Activated CD8-positive, alpha-beta memory T cell treated with anti-CD3 and anti-CD28 coated beads for 48 hours (primary cell): ENCODE results near the gene LAMB3.

Experiments used
- DNase-seq, 3 experiments: peaks; one replicate each; pipeline ENCODE4 v3.0.0-alpha.2; 2020; ENCODE audit warnings: low read depth in 2 of 3, low spot score in 2 of 3

LAMB3 gene

GRCh38 chr1:209662879-209663327 lies 10.7 kb upstream of the LAMB3 start:
- DNase-seq: no peak

GRCh38 chr1:209661071-209661470 lies 8.8 kb upstream of the LAMB3 start:
- no peak for DNase-seq

GRCh38 chr1:209659909-209660308 lies 7.7 kb upstream of the LAMB3 start:
- no peak for DNase-seq

GRCh38 chr1:209657918-209658317 lies 5.7 kb upstream of the LAMB3 start:
- DNase-seq: no peak

GRCh38 chr1:209657140-209657879 lies 5.1 kb upstream of the LAMB3 start:
- DNase-seq: no peak

GRCh38 chr1:209655411-209656231 lies 3.4 kb upstream of the LAMB3 start:
- no peak for DNase-seq

- no peak for DNase-seq
These were observed 1.7 kb upstream of the LAMB3 start for GRCh38 chr1:209653915-209654351.

- DNase-seq: peak in 2 of 3 experiments; percentile 27
These were observed 712 bp upstream of the LAMB3 start for GRCh38 chr1:209652873-209653401.

- DNase-seq: peak in 2 of 3 experiments; percentile 31 to 36
These were observed 1.1 kb downstream of the LAMB3 start for GRCh38 chr1:209651138-209651587.

- DNase-seq: no peak
These were observed 1.8 kb downstream of the LAMB3 start for GRCh38 chr1:209650454-209650853.

GRCh38 chr1:209648931-209649776 lies 3.1 kb downstream of the LAMB3 start:
- DNase-seq: no peak

- no peak for DNase-seq
These were observed 3.9 kb downstream of the LAMB3 start for GRCh38 chr1:209648346-209648745.

- no peak for DNase-seq
These were observed 5.1 kb downstream of the LAMB3 start for GRCh38 chr1:209647156-209647555.

- DNase-seq: no peak
These were observed 5.7 kb downstream of the LAMB3 start for GRCh38 chr1:209646558-209646957.

GRCh38 chr1:209645574-209646452 lies 6.4 kb downstream of the LAMB3 start:
- DNase-seq: no peak

- DNase-seq: no peak
These were observed 8.8 kb downstream of the LAMB3 start for GRCh38 chr1:209643285-209644020.

- DNase-seq: no peak
These were observed 9.4 kb downstream of the LAMB3 start for GRCh38 chr1:209642816-209643215.

- DNase-seq: no peak
These were observed 10.4 kb downstream of the LAMB3 start for GRCh38 chr1:209641832-209642172.

- DNase-seq: no peak
These were observed 16.4 kb downstream of the LAMB3 start for GRCh38 chr1:209635850-209636249.
